ENCODE data around the gene SORL1. TPM values are rescaled to one million over a fixed set of nuclear protein-coding genes. Genes with fewer than 3 reads are reported as not detected.

The SORL1 gene
- total RNA-seq, 1 donor from 2014 or later, result 4.6 TPM

DNA sequence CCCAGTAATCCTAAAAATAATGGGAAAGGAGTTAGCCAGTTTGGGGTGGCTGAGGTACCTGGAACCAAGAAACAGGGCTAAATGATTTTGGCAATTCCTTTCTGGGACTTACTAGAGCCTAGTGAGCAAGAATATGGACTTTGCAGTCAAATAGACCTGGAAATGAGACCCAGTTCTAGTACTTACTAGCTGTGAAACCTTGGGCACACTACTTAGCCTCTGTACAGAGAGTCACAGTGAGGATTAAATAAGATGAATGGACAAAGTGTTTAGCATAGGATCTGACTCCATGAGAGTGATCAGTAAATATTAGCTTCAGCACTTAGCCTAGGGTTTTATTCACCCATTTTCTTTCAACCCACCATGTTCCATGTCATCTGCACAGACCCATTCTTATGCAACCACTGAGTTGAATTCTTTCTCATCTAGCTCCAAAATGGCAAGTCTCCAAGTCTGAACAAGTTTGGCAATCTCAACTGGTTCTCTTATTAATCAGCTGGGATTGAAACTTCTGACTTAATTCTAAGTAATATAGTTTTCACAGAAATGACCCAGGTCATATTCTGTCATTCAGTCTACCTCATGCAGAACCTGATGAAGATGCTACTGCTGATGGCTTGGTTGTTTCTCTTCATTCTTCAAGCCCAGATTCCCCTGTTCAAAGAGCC is 15.0 kb upstream of the SORL1 start:
- H3K27ac Mint-ChIP-seq (ENCODE audit: unreplicated experiment), result no peak overlapping the region
- no peak for DNase-seq (ENCODE audit: low spot score)
- no peak for TF ChIP-seq CTCF (IDR thresholded peaks at IDR 0.05; ENCODE audit: unreplicated experiment)
- H3K36me3 Mint-ChIP-seq (ENCODE audit: low read depth, unreplicated experiment), result no peaks in the 10 kb centered on the region
- no peaks in the 10 kb centered on the region for H3K9me3 Mint-ChIP-seq (ENCODE audit: unreplicated experiment)
- no peak overlapping the region for H3K4me3 Mint-ChIP-seq (ENCODE audit: unreplicated experiment)
- H3K27me3 Mint-ChIP-seq (ENCODE audit: unreplicated experiment), result peaks cover 4% of the 10 kb centered on the region
- H3K4me1 Mint-ChIP-seq (ENCODE audit: unreplicated experiment), result peaks cover 18% of the 10 kb centered on the region

GRCh38 chr11:121437686-121438078 is 14.4 kb upstream of the SORL1 start:
- no peak for DNase-seq (ENCODE audit: low spot score)
- no peak overlapping the region for H3K4me3 Mint-ChIP-seq (ENCODE audit: unreplicated experiment)
- H3K4me1 Mint-ChIP-seq (ENCODE audit: unreplicated experiment), result peaks cover 18% of the 10 kb centered on the region
- no peaks in the 10 kb centered on the region for H3K9me3 Mint-ChIP-seq (ENCODE audit: unreplicated experiment)
- peak overlapping the region; percentile 45 for H3K27ac Mint-ChIP-seq (ENCODE audit: unreplicated experiment)
- peaks cover 4% of the 10 kb centered on the region for H3K27me3 Mint-ChIP-seq (ENCODE audit: unreplicated experiment)
- TF ChIP-seq CTCF (IDR thresholded peaks at IDR 0.05; ENCODE audit: unreplicated experiment), result no peak
- H3K36me3 Mint-ChIP-seq (ENCODE audit: low read depth, unreplicated experiment), result no peaks in the 10 kb centered on the region

DNA sequence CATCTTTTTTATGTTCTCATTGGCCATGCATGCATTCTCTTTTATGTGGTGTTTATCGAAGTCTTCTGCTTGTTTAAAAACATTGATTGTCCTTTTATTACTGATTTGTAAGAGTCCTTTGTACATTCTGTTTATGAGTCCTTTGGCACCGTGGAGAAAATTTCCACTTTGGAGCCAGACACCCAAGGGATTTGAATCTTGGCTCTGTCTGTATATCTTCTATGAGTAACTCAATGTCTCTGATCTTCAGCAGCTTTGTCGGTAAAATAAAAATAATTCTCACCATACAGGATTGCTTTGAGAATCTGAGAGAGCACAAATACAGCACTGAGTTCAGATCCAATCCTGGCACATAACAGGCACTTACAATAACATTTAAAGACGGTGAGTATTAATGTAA is 12.8 kb upstream of the SORL1 start:
- Mint-ChIP-seq H3K27ac (ENCODE audit: unreplicated experiment) (no peak overlapping the region), H3K4me1 (ENCODE audit: unreplicated experiment) (peaks cover 20% of the 10 kb centered on the region), H3K9me3 (ENCODE audit: unreplicated experiment) (no peaks in the 10 kb centered on the region), H3K36me3 (ENCODE audit: low read depth, unreplicated experiment) (no peaks in the 10 kb centered on the region), H3K4me3 (ENCODE audit: unreplicated experiment) (no peak overlapping the region), H3K27me3 (ENCODE audit: unreplicated experiment) (peaks cover 4% of the 10 kb centered on the region)
- no peak for TF ChIP-seq CTCF (IDR thresholded peaks at IDR 0.05; ENCODE audit: unreplicated experiment)
- no peak for DNase-seq (ENCODE audit: low spot score)

DNA sequence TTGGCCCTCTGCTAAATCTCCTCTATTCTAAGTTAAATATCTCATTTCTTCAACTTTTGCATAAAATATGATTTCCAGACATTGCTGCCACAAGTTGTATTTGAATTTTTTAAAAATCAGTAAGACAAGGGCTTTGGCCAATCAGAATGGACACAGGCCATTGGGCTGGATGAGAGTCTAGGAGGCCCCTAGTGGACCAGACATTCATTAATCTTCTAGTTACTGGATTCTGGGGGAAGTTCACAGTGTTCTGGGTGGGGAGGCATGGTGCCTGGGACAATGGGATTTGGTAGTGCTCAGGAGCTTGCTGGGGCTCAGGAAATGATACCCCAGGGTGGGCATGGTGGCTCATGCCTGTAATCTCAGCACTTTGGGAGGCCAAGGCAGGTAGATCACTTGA is 12.4 kb upstream of the SORL1 start:
- H3K27ac Mint-ChIP-seq (ENCODE audit: unreplicated experiment), result no peak overlapping the region
- peaks cover 4% of the 10 kb centered on the region for H3K27me3 Mint-ChIP-seq (ENCODE audit: unreplicated experiment)
- no peak for DNase-seq (ENCODE audit: low spot score)

More for the DNA sequence above, 12.4 kb upstream of the SORL1 start:
- Mint-ChIP-seq H3K36me3 (ENCODE audit: low read depth, unreplicated experiment) (no peaks in the 10 kb centered on the region), H3K4me1 (ENCODE audit: unreplicated experiment) (peaks cover 20% of the 10 kb centered on the region), H3K9me3 (ENCODE audit: unreplicated experiment) (no peaks in the 10 kb centered on the region), H3K4me3 (ENCODE audit: unreplicated experiment) (no peak overlapping the region)
- TF ChIP-seq CTCF (IDR thresholded peaks at IDR 0.05; ENCODE audit: unreplicated experiment), result no peak
